H4 (cell line): ENCODE results near the gene GRAMD4. TPM values are rescaled to one million over a fixed set of nuclear protein-coding genes. Genes with fewer than 3 reads are reported as not detected.

ENCODE experiments used
- DNase-seq: peaks from one replicate; pipeline ENCODE4 v3.0.0-alpha.2; 2015; ENCODE audit warnings: low spot score
- total RNA-seq: library from RNA; depleted of rRNA; stranded (reverse); fragments of >200 nt; shearing (Covaris generic); gene quantifications from 2 replicates; pipeline ENCODE4 v1.2.3, GENCODE V29; 2014

The GRAMD4 gene
- total RNA-seq, 1 experiment from 2014 or later = 3.2 TPM

DNA sequence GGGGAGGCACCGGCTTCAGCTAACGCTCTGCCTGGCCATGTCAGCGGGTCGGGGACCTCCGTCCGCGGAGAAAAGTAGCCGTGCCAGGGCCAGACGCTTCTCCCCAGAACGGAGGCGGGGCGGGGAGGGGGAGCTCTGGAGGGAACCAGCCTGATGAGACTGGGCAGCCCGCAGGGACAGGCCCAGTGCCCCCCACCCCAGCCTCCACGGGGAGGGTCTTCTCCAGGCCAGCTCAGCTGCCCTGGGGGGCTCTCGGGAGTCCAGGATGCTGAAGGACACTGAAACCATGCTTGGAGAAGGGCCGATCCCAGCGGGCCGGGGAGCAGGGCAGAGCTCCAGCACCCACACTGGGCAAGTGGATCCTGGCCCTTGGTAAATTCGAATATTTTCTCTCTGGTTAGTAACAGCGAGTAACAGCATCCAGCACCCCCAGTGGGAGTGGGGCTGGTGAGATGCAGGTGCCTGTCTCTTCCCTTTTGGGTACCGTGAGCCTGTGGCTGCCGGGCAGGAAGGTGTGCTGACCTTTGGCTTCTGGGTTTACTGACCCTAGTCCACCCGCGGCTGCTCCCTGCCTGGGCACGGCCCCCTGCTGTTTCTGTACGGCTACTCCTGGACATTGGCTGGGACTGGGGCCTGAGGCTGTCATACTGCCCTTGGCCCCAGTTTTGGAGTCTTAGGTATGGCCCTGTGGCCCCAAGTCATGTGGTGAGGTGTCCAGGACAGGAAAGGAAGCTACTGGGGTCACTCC is 35.8 kb downstream of the GRAMD4 start:
- DNase-seq = no peak

DNA sequence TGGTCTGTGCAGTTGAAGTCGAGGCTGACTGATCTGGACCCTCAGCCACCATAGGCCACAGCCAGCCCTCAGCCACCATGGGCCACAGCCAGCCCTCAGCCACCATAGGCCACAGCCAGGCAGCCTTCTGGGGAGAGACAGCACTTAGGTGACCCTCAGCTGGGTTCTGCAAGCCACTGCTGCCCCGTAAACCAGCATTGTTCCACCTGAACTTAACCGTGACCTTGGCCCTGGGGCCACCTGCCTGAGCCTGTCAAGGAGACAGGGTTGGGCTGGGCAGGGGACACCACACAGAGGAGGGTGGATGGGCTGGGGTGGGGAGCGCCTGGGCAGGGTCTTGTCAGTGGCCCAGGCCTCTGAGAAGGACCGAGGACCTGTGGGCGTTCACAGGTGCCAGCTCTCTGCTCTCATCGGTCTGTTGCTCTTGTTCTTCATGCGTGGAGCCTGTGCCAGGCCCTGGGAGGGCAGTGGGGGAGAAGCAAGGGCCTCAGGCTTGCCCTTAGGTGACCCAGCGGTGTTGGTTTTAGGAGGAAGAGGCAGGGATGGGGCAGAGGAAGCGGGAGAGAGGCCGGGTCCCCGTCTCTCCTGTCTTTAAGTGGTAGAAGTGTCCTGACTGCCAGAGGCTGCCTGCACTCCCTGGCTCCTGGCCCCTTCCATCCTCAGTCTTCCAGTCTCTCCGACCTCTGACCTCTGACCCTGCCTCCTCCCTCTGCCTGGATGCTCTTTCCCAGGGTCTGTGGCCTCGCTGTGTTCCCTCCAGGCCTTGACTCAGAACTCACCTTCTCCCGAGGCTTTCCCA is 36.9 kb downstream of the GRAMD4 start:
- no peak for DNase-seq

DNA sequence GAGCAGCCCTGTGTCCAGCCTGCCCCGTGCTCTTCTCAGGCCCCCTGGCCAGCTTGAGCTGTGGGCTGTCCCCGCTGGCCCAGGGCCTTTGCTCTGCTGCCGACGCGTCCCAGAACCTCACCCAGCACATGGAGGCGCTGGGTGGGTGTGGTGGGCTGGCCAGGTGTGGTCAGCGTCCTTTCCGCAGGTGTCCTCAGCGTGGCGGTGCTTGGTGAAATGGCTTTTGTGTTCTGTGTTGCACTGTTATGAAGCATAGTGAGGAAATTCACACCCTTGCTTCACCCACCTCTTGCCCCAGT is 37.4 kb downstream of the GRAMD4 start:
- no peak for DNase-seq

DNA sequence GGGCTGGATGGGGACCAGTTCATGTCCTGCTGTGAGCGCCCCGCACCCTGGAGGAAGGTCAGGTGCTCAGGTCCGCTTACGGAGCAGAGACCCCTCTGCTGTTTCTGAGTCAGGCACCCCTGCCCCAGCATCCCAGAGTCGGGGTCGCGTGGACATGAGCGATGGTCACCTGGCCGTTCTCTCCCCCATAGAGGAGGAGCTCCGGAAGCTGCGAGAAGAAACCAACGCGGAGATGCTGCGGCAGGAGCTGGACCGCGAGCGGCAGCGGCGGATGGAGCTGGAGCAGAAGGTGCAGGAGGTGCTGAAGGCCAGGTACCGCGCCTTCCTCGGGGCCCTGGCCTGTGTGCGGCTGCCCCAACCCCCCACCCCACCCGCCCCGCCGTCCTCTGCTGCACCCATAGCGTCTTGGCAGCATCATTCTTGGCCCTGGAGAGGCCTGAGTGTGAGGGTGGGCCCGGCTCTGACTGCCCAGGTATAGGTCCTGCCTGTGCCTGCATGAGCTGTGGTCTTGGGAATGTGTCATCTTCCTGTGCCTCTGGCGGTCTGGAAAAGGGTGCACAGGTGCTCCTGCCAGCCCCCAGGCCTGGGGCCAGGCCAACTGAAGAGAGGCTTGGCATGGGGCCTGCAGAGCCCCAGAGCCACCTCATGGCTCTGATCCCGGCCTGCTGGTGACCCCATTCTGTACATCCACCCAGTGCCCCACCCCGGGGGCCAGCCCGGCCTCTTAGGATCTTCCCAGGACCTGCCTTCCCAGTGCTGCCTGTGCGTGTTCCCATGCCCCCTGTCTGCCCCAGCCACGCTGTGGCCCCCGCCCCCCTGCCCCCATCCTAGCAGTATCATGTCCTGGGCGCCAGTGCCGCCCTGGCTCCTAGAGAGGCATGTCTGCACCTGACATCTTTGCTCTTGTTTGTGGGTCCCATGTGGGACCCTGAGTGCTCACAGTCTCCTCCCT is 38.1 kb downstream of the GRAMD4 start:
- DNase-seq = no peak

DNA sequence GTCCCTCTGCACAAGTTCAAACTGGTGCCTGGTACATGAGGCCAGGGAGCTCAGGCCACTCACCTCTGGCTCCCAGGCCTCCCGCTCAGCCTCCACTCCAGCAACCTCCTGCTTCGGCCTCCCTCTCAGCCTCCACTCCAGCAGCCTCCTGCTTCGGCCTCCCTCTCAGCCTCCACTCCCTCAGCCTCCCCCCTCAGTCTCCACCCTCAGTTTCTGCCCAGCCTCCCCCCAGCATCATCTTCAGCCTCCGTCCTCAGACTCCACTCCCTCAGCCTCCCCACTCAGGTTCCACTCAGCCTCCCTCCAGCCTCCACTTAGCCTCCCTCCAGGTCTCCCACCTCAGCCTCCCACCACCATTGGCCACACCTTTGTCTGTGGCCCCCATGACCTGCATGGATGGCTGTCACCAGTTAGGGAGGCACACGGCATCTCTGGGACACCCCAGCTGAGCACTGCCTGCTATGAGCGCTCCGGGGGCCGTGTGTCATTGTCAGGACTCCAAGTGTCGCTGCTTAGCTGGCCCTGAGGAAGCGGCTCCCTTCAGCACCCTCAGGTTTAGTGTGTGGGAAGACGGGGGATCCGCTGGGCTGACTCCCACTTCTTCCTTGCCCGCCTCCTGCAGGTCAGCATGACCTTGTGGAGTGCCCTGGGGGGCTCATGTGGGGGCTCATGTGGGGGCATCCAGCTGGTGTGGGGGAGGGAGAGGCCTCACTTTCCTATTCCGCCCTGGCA is 39.0 kb downstream of the GRAMD4 start:
- DNase-seq = no peak

DNA sequence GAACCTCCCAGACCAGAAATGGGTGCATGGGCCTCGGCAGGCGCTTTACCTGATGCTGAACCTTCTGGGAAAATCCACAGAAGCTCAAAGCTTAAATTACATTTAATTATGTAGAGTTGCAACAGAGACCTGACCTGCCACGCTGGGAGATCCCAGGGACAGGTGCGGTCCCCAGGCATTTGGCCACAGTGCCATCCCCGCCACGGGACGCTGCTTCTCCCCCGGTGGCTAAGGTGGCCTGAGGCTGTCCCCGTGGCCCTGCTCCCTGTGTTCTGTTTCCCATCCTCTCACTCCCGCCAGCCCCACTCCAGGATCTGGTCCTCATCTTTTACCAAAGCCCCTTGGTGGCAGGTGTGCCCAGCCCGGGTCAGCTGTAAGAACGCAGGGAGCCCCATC is 39.6 kb downstream of the GRAMD4 start:
- no peak for DNase-seq

DNA sequence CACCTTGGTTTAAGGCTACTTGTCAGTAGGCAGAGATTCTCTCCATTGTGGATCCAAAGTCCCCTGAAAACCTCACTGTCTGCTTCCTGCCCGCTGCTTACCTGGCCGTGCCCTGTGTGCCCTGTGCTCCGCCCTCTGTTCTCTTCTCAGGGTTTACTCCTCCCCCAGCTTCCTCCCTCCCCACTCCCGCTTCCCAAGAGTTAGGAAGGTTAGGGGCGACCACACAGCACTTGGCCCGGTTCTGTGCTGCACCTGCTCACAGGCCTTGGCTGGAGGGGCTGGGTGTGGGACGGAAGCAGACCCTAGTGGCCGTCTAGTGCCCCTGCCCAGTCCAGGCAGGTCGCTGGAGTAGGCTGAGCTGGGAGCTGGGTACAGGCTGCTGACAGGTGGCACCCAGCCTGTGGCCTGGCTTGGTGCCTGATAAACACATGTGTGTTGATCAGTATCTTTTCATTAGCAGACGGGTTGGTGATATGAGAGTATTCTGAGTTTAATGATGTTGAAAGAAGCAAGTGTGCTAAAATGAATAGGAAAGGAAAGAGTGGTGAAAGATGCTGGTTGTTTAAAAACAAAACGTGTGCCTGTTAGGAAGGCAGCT is 40.5 kb downstream of the GRAMD4 start:
- DNase-seq = no peak

DNA sequence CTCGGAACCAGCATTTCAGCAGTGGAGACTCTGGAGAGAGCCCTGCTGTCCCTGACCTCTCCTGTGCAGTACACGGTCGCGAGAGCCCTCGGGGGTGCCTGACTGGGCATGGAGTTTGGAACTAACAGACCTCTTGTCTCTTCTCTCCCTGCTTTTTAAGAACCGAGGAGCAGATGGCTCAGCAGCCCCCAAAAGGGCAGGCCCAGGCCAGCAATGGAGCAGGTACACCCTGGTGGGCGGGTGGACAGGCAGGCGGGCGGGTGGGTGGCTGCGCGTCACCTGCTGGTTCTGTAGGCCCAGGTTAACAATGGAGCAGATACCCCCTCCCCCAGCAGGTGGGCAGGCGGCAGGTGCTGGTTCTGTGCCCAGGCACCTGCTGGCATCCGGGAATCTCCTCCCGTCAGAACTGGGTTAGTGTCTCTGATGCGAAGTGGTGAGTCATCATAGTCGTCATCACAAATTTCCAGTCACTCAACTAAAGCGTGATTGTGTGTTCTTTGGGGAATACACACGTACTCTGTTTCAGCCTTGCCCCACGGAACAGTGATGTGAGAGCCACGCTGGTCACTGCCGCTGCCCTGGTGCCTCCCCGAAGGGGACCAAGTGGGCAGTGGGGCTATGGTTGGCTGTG is 41.1 kb downstream of the GRAMD4 start:
- DNase-seq = peak; percentile 43

DNA sequence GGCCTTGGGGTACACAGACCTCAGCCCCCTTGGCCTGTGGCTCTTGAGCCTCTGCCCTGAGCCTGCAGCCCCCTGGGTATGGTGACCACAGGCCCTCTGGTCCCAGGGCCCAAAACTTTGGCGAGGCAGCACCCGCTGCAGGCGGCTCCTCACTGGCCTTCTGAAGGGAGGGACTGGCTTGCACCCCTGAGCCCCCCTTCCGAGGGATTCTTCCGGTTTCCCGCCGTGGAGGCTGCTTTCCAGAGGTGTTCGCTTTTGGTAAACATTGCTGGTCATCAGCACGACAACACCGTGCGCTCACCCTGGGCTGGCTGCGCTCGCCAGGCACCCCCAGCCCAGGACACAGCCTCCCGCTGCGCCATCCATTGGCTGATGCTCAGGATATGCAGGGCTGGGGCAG is 42.0 kb downstream of the GRAMD4 start:
- no peak for DNase-seq

DNA sequence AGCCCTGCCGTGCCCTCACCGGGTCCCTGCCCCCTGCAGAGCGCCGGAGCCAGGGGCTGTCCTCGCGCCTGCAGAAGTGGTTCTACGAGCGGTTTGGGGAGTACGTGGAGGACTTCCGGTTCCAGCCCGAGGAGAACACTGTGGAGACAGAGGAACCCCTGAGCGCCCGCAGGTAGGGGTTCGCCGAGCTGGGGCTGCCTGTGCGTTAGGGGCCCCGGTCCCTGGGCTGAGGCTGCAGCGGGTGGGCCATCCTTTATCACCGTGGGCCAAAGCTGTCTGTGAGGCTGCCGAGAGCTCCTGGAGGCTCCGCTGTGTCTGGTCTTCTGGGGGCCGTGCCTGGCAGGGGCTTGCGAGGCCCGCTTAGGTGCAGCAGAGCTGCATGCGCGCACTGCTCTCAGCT is 42.8 kb downstream of the GRAMD4 start:
- DNase-seq = no peak

DNA sequence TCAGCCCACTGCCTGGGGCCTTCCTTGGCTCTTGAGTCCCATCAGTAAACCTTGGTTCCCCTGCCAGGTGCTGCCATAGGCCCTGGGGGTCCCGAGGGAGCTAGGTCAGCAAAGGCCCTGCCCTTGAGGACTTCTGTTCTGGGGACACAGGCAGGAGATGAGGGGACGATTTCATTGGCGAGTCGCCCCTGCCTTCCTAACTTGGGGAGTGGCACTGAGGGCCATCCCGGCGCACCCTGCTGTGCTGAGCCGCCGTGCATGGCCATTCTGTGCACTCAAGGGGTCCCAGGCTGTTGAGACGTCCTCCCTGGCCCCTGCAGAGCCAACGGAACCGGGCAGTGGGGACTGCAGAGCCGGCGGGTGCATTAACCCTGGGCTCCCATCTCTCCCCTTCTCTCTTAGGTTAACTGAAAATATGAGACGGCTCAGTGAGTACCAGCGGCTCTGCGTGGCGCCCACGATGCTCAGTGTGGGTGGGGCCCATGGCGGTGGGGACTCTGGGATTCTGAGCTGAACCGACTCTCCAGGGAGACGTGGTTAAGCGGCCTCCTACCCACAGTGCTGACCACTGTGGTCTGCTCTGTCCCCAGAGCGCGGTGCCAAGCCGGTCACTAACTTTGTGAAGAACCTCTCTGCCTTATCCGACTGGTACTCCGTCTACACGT is 43.4 kb downstream of the GRAMD4 start:
- DNase-seq = no peak

DNA sequence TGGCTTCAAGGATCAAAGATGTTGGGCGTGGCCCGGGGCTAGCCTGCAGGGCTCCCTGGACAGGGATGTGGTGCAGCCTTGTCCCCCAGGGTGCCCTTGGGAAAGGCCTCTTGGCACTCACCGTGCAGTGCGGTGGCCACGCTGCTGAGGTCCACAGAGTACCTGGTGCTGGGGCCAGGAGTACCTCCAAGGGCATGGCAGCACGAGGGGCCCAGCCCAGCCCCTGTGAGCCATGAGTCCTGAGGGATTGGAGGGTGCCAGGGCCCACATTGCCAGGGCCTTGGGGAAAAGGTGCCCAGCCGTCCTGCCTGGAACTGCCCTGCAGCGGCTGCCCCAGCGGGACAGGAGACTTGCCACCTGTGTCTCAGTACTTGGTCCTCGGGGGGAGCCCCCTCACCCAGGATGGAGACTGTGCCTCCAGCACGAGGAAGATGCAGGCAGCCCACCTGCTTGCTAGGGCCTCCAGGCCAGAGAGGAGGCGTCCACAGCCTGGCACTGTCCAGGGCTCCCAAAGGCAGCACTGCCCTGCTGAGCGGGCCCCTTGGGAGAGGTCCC is 44.2 kb downstream of the GRAMD4 start:
- DNase-seq = no peak

DNA sequence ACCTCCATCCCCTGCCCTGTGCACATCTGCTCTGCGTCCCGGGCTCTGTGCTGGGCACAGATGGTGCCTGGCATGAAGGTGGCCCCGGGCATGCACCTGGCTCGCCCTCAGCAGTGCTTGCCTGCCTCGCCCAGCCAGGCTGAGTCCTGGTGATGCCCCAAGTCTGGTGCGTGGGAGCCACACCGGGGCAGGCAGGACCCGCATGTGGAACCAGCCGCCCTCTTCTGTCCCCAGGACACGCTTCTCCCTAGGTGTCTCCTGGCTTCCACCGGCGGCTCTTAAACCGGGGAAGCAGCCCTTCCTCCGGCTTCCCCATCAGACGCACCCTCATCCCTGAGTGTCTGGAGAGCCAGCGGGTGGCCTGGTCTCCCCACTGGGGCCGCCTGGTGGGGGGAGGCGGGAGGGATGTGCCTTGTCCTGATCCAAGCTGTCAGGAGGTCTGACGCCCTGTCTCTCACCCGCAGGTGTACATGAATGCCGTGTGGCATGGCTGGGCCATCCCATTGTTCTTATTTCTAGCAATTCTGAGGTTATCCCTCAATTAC is 45.0 kb downstream of the GRAMD4 start:
- DNase-seq = no peak

DNA sequence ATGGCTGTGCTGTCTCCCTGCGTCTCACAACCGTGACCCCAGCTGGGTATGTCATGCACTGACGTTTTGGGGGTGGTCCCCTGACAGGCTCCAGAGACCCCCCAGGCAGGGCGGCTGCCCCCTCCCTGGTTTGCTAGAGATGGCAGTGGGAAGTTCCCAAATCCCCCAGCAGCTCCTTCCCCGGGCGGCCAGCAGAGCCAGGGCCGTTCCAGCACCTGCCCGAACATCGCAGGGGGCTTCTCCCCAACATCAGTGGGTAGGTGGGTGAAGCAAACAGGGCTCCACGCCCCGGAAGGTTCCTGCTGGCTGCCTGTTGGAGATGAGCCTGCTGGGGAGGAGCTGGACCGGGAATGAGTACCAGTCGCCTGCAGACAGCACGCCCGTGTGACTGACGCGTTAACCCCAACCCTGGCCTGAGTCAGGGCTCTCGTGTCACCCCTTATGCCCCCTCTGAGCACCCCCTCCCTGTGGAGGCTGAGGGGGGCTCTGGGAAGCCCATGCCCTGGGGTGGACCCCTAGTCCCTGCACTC is 45.6 kb downstream of the GRAMD4 start:
- DNase-seq = no peak

DNA sequence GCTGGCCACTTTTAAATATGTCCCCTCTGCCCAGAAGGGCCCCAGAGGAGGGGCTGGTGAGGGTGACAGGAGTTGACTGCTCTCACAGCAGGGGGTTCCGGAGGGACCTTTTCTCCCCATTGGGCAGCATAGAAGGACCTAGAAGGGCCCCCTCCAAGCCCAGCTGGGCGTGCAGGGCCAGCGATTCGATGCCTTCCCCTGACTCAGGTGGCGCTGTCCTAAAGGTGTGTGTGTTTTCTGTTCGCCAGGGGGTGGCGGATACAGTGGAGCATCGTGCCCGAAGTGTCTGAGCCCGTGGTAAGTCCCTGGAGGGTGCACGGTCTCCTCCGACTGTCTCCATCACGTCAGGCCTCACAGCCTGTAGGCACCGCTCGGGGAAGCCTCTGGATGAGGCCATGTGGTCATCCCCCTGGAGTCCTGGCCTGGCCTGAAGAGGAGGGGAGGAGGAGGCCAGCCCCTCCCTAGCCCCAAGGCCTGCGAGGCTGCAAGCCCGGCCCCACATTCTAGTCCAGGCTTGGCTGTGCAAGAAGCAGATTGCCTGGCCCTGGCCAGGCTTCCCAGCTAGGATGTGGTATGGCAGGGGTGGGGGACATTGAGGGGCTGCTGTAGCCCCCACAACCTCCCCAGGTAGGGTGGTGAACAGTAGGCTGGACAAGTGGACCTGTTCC is 46.5 kb downstream of the GRAMD4 start:
- no peak for DNase-seq

DNA sequence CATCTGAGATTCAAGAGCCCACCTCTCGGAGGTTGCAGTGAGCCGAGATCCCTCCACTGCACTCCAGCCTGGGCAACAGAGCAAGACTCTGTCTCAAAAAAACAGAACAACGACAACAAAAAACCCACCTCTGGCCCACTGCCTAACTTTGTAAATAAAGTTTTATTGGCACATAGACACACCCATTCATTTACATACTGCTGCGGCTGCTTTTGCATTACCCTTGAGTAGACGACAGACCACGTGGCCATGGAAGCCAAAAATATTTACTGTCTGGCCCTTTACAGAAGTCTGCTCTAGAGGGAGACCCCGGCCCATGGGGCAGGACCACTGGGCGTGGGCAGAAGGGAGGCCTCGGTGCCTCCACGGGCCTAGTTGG is 47.0 kb downstream of the GRAMD4 start:
- no peak for DNase-seq

DNA sequence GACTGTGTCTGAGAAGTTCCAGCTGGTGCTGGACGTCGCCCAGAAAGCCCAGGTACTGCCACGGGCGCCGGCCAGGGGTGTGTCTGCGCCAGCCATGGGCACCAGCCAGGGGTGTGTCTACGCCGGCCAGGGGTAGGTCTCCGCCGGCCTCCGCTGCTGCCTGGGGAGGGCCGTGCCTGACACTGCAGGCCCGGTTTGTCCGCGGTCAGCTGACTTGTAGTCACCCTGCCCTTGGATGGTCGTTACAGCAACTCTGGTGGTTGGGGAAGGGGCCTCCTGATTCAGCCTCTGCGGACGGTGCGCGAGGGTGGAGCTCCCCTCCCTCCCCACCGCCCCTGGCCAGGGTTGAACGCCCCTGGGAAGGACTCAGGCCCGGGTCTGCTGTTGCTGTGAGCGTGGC is 47.9 kb downstream of the GRAMD4 start:
- DNase-seq = no peak

DNA sequence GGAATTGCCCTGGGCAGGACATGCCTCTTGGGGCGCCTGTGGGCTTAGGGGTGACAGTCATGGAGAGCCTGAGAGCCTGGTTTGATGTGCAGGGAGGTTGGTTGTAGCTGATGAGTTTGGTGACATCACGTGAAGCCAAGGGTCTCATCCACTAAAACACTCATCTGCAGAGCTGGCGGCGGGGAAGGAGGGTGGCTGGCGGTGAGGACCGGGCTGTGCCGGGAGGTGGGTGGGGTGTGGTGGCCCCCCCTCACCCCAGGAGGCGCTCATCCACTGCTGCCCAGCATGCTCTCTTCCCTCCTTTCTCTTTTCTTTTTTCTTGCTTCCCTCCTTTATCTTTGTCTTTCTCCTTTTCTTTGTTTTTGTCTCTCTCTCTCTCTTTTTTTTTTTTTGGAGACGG is 49.0 kb downstream of the GRAMD4 start:
- no peak for DNase-seq
